ENCODE data around the gene DICER1.

The DICER1 gene

GRCh38 chr14:95054346-95055280, 102.7 kb downstream of the DICER1 start:
- DNase-seq: no peak

- no peak for DNase-seq
These were observed 105.2 kb downstream of the DICER1 start for GRCh38 chr14:95052016-95052585.

- DNase-seq: no peak
These were observed 107.4 kb downstream of the DICER1 start for GRCh38 chr14:95049952-95050351.

- no peak for DNase-seq
These were observed 108.5 kb downstream of the DICER1 start for GRCh38 chr14:95048771-95049312.

- no peak for DNase-seq
These were observed 109.6 kb downstream of the DICER1 start for GRCh38 chr14:95047754-95048153.

GRCh38 chr14:95046711-95047681, 110.3 kb downstream of the DICER1 start:
- DNase-seq: no peak

GRCh38 chr14:95045836-95046430, 111.4 kb downstream of the DICER1 start:
- DNase-seq: no peak

- DNase-seq: no peak
These were observed 112.1 kb downstream of the DICER1 start for GRCh38 chr14:95045106-95045701.

- DNase-seq: no peak
These were observed 112.7 kb downstream of the DICER1 start for GRCh38 chr14:95044463-95045105.

- no peak for DNase-seq
These were observed 113.4 kb downstream of the DICER1 start for GRCh38 chr14:95043732-95044462.

- no peak for DNase-seq
These were observed 114.0 kb downstream of the DICER1 start for GRCh38 chr14:95043314-95043713.

- no peak for DNase-seq
These were observed 115.8 kb downstream of the DICER1 start for GRCh38 chr14:95041477-95042020.

GRCh38 chr14:95040708-95041476, 116.4 kb downstream of the DICER1 start:
- DNase-seq: no peak

- no peak for DNase-seq
These were observed 117.4 kb downstream of the DICER1 start for GRCh38 chr14:95039993-95040348.

- no peak for DNase-seq
These were observed 117.9 kb downstream of the DICER1 start for GRCh38 chr14:95039259-95039992.

GRCh38 chr14:95038521-95039250, 118.6 kb downstream of the DICER1 start:
- DNase-seq: no peak

- DNase-seq: no peak
These were observed 120.1 kb downstream of the DICER1 start for GRCh38 chr14:95037273-95037672.

All from NCI-H1105 (cell line).